Endothelial cell of umbilical vein (primary cell): ENCODE data around the gene SIRT3.

Experiments
- FOS ChIP-seq: IDR thresholded peaks from 2 replicates; pipeline ENCODE4 v1.6.1; 2011; ENCODE audit warnings: mild to moderate bottlenecking, low read length, moderate library complexity, borderline replicate concordance; ENCODE audit not compliant: insufficient read depth
- JUN ChIP-seq: IDR thresholded peaks from 2 replicates; pipeline ENCODE4 v1.6.1; 2011; ENCODE audit warnings: borderline replicate concordance, low read depth; ENCODE audit not compliant: insufficient read length, insufficient read depth
- MYC ChIP-seq: IDR thresholded peaks from one replicate; pipeline ENCODE4 v1.6.1; 2011; ENCODE audit warnings: mild to moderate bottlenecking, low read depth, low read length
- POLR2A ChIP-seq: IDR thresholded peaks from 2 replicates; pipeline ENCODE4 v1.6.1; 2012; ENCODE audit warnings: low read depth, mild to moderate bottlenecking, control low read depth, low read length
- POLR2AphosphoS5 ChIP-seq: IDR thresholded peaks from 2 replicates; pipeline ENCODE4 v1.6.1; 2012; ENCODE audit warnings: low read depth, mild to moderate bottlenecking, control low read depth, low read length, moderate library complexity; ENCODE audit not compliant: insufficient read depth
- TF ChIP-seq, protein P1 (sequence below), 2 donors: IDR thresholded peaks; 1 replicate in 1 of 2; 2 replicates in 1 of 2; pipeline ENCODE4 v1.5.1; 2011; ENCODE audit warnings: low read length in 2 of 2, mild to moderate bottlenecking in 2 of 2, moderate library complexity in 2 of 2, control low read depth in 1 of 2, inconsistent platforms in 1 of 2, low read depth in 1 of 2; ENCODE audit not compliant: insufficient read depth in 1 of 2; ENCODE audit errors: extremely low read depth in 1 of 2

DNA sequence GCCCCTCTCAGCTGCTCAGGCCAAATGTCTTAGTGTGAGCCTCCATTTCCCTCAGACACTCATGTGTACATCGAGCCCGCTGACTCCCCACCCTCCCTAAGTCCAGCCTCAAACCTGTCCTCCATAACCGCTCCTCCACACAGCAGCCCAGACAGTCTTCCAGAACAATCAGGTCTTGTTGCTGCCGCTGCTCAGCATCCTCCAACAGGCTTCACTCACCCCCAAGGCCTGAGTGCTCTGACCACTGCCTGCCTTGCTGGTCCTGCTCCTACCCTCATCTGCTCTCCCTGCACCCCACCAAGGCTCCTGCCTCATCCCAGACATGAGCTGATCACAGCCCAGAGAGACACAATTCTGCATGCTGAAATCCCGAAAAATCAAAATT lies 17.7 kb upstream of the SIRT3 start:
- TF ChIP-seq, protein P1, sequence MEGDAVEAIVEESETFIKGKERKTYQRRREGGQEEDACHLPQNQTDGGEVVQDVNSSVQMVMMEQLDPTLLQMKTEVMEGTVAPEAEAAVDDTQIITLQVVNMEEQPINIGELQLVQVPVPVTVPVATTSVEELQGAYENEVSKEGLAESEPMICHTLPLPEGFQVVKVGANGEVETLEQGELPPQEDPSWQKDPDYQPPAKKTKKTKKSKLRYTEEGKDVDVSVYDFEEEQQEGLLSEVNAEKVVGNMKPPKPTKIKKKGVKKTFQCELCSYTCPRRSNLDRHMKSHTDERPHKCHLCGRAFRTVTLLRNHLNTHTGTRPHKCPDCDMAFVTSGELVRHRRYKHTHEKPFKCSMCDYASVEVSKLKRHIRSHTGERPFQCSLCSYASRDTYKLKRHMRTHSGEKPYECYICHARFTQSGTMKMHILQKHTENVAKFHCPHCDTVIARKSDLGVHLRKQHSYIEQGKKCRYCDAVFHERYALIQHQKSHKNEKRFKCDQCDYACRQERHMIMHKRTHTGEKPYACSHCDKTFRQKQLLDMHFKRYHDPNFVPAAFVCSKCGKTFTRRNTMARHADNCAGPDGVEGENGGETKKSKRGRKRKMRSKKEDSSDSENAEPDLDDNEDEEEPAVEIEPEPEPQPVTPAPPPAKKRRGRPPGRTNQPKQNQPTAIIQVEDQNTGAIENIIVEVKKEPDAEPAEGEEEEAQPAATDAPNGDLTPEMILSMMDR (IDR thresholded peaks at IDR 0.05; ENCODE audit: extremely low read depth in 1 of 2, insufficient read depth in 1 of 2, low read depth in 1 of 2, low read length in 2 of 2): no peak
- no peak for TF ChIP-seq MYC
- TF ChIP-seq POLR2A: no peak
- no peak for TF ChIP-seq POLR2AphosphoS5
- no peak for TF ChIP-seq JUN
- no peak for TF ChIP-seq FOS
